Stimulated activated CD8-positive, alpha-beta memory T cell treated with anti-CD3 and anti-CD28 coated beads, Interleukin-4, amount 100 ng/mL, for 48 hours (primary cell): Measurements from ENCODE around the gene NTHL1.
"Not testable (repeated sequence)": the region's sequence is repeated elsewhere in the genome, so short reads cannot be mapped to it uniquely, and the experiment has no call there.

ENCODE experiments used
- DNase-seq: peaks from one replicate; pipeline ENCODE4 v3.0.0-alpha.2; 2020

Gene NTHL1

GRCh38 chr16:2027024-2028010 lies 20.3 kb downstream of the NTHL1 start:
- DNase-seq = no peak

- no peak for DNase-seq
These were observed 21.1 kb downstream of the NTHL1 start, which contains the start of gene NHERF2 for GRCh38 chr16:2026461-2027023. Gene NHERF2 (plus strand): TSS chr16:2026902. CDS start chr16:2027006, 104 bp downstream.

GRCh38 chr16:2025878-2026460 lies 21.7 kb downstream of the NTHL1 start:
- no peak for DNase-seq

GRCh38 chr16:2025251-2025650 lies 22.4 kb downstream of the NTHL1 start:
- no peak for DNase-seq

- DNase-seq = no peak
These were observed 23.6 kb downstream of the NTHL1 start for GRCh38 chr16:2024032-2024420.

- DNase-seq = peak; percentile 99
These were observed 24.3 kb downstream of the NTHL1 start for GRCh38 chr16:2023092-2024031.

GRCh38 chr16:2022723-2023091 lies 24.9 kb downstream of the NTHL1 start:
- DNase-seq = peak; percentile 57

- no peak for DNase-seq
These were observed 27.5 kb downstream of the NTHL1 start for GRCh38 chr16:2019921-2020831.

- peak; percentile 67 for DNase-seq
These were observed 28.1 kb downstream of the NTHL1 start, which contains the start of gene NPW for GRCh38 chr16:2019518-2019920. Gene NPW (plus strand): TSS chr16:2019785.

GRCh38 chr16:2016407-2016922 lies 31.2 kb downstream of the NTHL1 start:
- peak; percentile 61 for DNase-seq

GRCh38 chr16:2015947-2016208 lies 31.8 kb downstream of the NTHL1 start:
- no peak for DNase-seq

- DNase-seq = no peak
These were observed 32.3 kb downstream of the NTHL1 start for GRCh38 chr16:2015117-2015946.

GRCh38 chr16:2013527-2013926 lies 34.1 kb downstream of the NTHL1 start:
- no peak for DNase-seq

GRCh38 chr16:2011726-2012125 lies 35.9 kb downstream of the NTHL1 start:
- DNase-seq = not testable (repeated sequence)

- DNase-seq = peak; percentile 83
These were observed 37.7 kb downstream of the NTHL1 start, which contains the start of gene ZNF598 for GRCh38 chr16:2009791-2010510. Gene ZNF598 (minus strand): TSS chr16:2009821.

GRCh38 chr16:2009164-2009711 lies 38.4 kb downstream of the NTHL1 start:
- no peak for DNase-seq

GRCh38 chr16:2008631-2009163 lies 38.9 kb downstream of the NTHL1 start:
- peak; percentile 64 for DNase-seq

GRCh38 chr16:2008009-2008526 lies 39.6 kb downstream of the NTHL1 start:
- peak; percentile 67 for DNase-seq
